NT2/D1 (cell line): ENCODE data around the gene TLN1.

ENCODE experiments used
- SUZ12 ChIP-seq: IDR thresholded peaks from 2 replicates; pipeline ENCODE4 v1.6.1; 2011; ENCODE audit not compliant: insufficient read length, insufficient read depth; ENCODE audit errors: extremely low read depth
- ZNF274 ChIP-seq: IDR thresholded peaks from 2 replicates; pipeline ENCODE4 v1.6.1; 2011; ENCODE audit warnings: mild to moderate bottlenecking, low read depth, low read length

DNA sequence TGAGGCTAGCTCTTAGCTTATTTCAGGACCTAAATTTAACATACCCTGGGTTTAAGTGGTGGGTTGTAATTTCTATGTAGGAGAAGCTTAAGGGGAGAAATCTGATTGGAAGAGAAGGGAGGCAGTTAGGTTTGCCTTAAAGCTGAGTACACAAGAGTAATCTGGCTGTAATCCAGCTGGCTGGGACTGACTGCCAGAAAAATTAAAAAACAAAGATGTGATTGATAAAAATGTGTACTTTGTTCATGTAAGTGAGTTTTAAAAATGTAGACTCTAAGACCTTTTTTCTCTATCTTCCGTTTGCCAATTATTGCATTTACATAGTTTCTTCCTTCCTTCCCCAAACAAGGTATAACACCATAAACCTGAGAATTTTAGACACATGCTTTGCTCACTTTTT is 39.5 kb upstream of the TLN1 start:
- TF ChIP-seq ZNF274 (no peak), SUZ12 (no peak)
